Measurements from ENCODE around the gene ADAMTS13.

Gene ADAMTS13

DNA sequence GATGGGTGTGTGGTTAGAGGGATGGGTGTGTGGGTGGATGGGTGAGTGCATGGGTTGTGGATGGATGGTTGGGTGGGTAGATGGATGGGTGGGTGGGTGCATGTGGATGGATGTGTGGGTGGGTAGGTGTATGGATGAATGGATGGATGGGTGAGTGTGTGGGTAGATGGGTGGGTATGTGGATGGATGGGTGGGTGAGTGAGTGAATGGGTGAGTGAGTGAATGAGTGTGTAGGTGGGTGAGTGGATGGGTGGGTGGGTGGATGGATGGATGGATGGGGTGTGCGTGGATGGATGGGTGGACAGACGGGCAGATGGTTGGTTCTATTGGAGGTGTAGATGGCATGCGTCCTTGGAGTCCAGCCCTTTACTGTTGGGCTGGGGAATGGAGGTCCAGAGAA is 28.8 kb upstream of the ADAMTS13 start:
- DNase-seq: no peak

DNA sequence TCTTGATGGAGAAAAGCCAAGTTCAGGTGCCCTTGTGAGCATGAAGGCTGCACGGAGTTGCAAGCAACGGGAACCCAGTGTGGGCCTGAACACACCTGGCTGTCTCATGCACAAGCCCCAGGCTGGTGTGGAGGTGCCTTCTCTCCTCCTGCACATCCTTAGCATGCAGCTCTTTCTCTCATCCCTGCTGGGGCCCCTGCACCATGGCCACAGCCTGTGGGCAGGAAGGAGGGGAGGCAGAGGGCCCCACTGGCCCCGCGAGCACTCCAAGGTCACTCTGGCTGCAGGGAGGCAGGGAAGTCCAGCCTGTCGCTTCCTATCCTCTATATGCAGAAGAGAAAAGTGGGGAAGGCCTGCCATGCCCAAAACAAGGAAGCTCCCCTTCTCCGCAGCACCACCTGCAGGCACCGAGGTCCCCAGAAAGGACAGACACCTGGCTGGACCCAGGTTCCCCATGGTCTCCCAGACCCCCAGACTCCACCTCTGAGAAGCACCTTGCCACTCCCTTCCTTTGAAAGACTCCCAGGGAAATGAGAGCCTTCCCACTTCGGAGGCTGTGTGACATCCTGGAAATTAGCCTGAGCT is 27.4 kb upstream of the ADAMTS13 start:
- DNase-seq: no peak

DNA sequence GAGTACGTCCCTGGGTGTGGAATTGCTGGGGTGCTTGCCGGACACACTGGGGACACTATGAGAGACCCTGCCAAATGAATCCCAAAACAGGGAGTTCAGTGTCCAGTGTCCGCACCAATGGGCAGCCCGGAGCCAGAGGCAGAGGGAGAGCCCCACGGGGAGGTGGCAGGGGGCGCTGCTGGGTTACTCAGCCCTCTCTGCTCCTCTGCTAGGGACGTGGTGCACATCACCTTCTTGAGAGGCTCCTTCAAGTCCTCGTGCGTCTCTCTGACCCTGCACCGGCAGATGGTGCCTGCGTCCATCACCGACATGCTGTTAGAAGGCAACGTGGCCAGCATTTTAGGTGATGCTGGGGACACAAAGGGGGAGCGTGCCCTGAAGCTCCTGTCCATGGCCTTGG is 25.2 kb upstream of the ADAMTS13 start:
- DNase-seq: no peak

DNA sequence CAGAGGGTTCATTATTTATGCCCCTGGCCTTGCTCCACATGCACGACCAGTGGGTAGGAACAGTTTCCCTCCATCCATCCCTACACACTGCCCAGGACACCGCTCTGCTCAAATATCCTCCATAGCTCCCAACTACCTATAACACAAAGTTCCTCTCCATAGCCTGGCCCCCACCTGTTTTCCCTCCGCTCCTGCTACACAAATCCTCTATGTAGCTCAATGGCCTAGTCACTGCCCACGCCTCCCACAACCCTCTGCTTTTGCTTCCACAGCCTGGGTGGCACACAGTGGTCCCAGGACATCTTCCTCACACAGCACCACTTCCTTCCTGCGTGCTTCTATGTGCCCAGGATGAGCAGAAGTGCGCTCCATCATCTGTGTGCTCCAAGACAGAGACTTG is 24.8 kb upstream of the ADAMTS13 start:
- DNase-seq: no peak

DNA sequence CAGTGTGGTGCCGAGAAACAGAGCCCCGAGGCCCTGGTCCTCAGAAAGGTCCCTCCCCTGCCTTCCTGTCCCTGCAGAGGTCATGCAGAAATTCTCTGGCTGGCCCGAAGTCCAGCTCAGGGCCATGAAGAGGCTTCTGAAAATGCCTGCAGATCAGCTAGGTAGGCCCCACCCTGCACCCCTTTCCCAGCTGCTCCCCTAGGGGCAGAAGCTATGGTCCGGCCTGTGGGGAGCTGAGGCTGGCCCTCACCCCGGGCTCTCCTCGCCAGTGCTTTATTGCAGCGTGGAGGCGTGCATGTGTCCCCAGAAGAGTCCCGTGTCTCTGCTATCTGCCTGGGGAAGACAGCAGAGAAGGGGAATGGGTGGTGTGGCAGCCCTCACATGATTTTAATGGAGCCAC is 24.3 kb upstream of the ADAMTS13 start:
- DNase-seq: no peak

DNA sequence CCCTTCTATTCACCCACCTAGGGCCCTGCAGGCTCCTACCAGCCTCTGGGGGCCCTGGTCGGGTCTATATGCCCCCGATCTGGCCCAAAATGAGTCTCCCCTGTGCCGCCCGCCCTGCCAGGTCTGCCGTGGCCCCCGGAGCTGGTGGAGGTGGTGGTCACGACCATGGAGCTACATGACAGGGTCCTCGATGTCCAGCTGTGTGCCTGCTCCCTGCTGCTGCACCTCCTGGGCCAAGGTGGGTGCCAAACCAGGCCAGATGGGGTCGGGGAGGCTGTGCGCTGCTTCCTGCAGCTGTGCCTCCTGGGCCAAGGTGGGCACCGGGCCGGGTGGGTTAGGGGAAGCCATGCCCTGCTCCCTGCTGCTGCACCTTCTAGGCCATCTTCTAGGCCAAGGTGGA is 21.9 kb upstream of the ADAMTS13 start:
- DNase-seq: no peak

DNA sequence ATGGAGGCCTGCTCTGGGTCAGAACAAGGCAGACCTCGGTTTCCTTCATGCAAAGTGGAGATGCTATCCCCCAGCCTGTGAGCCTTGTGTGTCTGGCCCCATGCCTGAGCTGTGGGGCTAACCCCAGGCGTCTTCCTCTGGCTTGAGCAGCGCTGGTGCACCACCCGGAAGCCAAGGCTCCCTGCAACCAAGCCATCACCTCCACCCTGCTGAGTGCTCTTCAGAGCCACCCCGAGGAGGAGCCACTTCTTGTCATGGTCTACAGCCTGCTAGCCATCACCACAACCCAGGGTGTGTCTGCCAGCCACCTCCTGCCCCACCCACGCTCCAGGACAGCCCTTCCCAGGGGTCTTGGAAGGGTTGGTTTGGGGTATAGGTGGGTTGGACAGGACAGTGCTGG is 20.6 kb upstream of the ADAMTS13 start:
- no peak for DNase-seq

DNA sequence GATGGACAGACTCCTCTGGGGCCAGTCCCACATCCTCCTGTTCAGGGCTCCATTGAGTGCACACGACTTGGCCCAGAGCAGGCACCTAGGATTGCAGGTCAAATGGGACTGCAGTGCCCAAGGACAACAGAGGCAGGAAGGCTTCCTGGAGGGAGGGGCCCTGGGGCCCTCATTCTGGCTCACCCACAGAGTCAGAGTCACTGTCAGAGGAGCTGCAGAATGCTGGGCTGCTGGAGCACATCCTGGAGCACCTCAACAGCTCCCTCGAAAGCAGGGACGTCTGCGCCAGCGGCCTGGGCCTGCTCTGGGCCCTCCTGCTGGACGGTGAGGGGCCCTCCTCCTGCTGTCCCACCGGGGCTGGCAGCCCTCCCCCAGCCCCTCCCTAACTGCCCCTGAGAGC is 19.5 kb upstream of the ADAMTS13 start:
- DNase-seq: no peak

DNA sequence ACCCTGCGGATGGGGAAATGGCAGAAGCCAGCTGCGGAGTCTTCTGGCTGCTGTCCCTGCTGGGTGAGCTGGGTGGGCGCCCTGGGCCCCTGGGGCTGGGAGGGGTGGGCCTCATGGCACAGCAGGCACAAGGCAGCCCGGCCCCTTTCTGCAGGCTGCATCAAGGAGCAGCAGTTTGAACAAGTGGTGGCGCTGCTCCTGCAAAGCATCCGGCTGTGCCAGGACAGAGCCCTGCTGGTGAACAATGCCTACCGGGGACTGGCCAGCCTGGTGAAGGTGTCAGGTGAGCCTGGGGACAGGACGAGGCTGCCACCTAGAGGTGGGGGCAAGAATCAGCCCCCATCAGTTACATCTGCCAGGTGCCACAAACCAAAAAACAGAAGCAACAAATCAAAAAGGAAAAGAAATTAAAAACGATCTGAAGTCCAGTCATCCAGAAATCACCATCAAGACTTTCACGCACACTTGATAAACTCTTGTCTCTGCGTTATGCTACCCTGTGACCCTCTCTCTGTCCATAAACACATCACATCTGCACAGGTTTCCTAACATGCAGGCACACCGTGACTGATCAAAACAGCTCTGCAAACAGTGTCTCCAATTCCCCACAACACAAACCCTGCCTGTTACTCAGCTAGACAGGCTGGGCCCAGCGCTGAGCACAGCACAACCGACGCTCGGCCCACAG is 18.3 kb upstream of the ADAMTS13 start:
- DNase-seq: peak in 1 of 2 experiments; percentile 20

DNA sequence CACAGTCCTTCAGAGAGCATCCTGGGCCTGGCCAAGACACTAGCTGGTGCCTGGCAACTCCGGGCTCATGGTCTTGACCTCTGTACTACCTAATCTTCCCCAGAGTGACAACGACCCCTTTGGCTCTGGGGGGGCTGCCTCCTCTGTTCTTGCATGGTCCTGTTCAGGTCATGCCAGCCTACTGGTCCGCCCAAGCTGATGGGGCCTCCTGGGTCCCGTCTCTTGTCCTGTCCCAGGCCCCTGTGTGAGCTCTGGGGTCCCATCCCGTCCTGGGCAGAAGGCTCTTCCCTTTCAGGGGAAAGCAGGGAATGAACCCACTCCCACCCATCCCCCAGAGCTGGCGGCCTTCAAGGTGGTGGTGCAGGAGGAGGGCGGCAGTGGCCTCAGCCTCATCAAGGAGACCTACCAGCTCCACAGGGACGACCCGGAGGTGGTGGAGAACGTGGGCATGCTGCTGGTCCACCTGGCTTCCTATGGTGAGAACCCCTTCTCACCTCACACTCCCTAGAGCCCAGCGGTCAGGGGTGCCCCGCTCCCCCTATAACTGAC is 17.6 kb upstream of the ADAMTS13 start:
- DNase-seq: no peak

DNA sequence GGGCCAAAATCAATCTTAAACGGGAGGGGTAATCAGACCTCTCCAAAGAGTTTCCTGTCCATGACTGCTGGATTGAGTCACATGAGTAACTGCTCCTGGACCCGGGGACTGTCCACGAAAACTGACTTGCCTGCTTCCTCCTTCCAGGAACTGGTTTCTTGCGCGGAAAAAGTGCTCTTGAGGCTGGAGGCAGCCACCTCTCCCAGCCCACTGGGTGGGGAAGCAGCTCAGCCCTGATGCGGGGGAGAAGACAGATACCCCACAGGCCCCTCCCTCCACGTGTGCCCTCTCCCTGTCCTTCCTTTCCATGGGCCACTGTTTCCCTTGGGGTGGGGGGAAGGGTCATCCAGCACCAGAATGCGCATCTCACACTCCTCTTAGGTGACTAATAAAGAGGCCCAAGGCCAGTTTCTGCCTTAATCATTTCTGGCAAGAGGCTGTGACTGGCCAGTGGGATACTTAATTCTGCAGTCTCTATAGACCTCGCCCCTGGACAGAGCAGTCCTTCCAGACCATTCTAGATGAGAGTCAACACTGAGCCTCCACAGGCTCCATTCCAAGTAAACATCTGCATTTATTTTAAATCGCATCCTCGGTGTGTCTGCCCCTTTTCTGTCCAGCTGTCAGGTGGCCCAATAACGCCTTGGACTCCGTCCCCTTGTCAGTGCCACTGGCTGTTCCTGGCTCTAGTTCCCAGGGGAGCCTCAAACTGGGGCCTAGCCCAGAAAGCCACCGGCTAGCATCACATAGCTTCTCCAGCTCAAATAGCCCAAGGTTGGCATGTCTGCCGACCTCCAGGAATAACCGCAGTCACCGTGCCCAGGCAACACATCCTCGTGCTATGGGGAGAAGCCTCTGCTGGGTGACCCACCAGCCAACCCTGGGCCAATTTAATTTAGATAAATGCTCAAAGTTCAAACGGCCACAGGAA is 16.4 kb upstream of the ADAMTS13 start:
- no peak for DNase-seq

DNA sequence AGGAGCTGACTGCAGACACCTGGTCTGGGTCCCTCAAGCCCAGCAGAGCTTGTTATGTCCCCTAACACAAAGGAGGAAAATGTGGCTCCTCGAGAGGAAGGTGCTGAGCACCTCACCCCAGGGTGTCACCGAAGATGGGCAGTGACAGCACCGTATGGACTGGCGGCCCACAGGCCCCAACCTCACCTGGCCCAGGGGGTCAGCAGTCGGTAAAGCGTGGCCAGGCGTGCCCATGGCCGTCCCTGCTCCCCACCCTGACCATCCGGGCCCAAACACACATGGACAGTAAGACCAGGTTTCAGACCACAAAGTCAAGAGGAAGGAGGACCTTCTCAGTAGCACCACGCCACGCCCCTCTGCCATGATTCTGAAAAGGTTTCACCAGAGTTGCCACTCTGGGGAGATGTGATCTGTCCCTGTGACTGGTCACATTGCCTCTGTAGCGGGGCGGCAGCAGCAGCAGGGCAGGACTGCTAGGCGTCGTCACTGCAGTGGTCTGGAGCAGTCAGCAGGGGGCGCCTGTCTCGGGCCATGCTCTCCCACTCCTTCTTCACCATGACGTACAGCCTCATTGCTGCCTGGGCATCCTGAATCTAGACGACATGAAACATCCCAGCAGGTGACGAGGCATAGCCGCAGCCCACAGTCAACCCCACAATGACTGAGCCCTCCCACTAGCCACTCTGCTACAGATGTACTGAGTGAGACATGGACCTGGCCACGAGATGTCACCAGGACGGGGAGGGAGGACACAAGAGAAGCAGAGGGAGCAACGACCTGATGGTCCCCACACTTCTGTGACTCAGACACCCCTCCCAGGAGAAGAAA is 15.5 kb upstream of the ADAMTS13 start:
- no peak for DNase-seq

DNA sequence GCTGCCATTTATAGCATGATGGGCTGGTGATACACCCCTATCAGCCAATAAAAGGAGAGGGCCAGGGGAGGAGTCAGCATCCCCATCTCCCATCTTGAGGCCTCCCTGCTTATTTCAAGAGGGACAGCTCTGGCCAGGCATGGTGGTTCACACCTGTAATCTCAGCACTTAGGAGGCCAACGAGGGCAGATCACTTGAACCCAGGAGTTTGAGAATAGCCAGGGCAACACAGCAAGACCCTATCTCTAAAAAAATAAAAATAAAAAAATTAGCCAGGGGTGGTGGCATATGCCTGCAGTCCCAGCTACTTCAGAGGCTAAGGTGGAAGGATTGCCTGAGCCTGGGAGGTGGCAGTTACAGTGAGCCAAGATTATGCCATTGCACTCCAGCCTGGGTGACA is 14.1 kb upstream of the ADAMTS13 start:
- DNase-seq: no peak

DNA sequence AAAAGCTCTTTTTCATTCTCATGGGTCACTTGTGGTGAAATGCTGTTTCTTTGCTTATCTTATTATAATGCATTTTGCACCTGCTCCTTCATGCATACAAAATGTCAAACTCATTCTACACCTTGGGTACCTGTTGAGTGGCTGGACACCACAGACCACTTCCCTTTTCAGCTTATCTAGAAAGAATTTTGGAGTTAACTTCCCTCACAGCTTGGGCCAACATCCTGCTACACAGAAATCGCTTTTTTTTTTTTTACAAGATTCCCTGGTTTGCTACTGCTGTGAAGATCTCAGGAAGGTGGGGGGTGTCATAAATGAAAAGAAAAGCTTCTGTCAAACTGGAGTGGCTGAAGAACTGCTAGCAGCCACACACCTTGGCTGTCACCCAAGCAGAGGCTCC is 7.0 kb upstream of the ADAMTS13 start:
- no peak for DNase-seq

DNA sequence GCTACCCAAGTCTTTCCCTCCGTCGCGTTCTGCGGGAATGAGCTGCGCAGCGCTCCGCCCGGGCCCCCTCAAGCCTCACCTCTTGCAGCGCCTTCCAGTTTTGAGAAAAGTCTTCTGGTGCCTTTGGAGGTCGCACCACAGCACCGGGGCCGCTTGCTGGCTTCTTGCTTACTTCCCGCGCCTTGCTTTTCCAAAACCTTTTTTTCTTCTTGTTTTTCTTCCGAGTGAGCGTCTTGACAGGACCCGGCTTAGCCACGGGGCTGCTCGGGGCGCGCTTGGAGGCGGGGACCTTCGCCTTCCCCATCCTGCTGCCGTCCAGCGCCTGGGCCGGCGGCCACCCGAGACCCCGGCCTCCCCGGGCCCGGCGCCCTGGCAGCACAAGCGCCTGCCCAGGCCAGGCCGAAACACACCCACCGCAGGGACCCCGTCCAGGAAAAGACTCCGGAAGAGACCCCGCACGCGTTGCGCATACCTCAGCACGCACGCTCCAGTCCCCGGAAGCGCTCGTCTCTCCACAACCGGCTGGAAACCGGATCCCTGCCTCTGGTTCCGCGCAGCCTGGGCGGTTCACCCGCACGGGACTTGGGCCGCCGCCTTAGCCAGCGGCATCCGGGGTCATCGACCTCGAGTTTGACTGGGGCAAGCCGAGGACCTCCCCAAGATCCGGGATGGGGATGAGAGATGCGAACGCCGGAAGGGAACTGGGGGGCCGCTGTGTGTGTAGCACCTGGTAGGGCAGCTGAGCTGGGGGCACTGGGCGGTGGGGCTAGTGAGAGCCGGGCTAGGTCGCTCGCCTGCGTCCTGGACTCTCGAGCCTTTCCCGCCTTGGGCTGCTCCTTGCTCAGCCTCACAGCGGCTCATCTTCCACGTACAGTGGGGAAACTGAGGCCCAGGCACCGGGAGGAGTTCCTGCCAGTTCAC is 4.4 kb upstream of the ADAMTS13 start, which contains the start of gene REXO4:
Gene REXO4, minus strand, starts transcription at position 470 of the 921 bp plus-strand sequence. Its CDS starts 166 bp downstream, at position 304.
- peak; percentile 8 to 33 for DNase-seq

DNA sequence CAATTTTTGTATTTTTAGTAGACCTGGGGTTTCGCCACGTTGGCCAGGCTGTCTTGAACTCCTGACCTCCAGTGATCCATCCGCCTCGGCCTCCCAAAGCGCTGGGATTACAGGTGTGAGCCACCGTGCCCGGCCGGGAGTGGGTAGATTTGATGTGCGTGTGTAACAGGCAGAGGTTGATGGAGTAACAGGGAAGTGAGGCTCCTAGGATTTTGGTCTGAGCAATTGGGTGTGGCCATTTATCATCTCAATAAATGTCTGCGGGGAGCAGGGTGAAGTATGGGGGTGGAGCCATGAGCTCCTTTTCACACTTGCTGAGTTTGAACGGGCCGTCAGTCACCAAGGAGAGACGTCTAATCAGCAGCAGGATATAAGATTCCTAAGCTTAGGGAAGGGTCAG is 3.2 kb upstream of the ADAMTS13 start:
- DNase-seq: no peak

DNA sequence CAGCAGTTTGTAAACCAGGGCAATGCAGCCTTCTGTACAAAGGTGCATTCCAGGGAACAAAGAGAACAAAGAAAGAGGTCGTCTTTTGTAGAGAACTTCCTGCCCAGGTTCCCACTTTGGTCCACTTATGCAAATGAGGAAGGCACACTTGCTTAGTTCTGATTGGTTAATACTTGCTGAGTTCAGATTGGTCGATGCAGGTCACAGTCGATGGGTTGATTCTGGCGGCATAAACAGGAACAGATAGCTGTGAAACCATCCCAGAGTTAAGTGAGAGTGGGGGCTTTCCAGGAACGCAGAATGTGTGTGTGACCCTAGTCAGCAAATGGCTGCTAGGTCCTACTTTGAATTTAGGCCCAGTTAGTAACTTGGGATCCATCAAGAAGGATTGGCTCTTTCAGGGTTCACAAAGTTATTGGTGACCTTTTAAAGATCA is 1.8 kb upstream of the ADAMTS13 start:
- DNase-seq: no peak

DNA sequence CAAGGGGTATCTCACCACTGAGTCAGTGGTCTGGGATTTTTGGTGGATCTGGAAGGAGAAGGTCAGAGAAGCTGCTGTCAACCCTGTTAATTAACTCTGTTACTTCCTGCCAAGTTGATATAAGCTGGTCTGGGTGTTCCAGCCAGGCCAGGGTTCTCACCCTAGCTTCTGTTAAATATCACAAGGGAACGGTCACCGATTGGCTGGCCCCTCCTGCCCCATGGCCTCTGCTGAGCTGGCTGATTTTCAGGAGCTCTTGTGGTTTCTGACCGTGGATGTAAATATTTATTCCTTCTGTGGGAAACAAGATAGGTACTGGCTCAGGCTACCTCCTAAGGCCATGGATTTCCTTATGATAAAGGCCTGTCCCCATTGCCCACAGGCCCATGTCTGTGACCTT is 1.0 kb downstream of the ADAMTS13 start:
- no peak for DNase-seq

DNA sequence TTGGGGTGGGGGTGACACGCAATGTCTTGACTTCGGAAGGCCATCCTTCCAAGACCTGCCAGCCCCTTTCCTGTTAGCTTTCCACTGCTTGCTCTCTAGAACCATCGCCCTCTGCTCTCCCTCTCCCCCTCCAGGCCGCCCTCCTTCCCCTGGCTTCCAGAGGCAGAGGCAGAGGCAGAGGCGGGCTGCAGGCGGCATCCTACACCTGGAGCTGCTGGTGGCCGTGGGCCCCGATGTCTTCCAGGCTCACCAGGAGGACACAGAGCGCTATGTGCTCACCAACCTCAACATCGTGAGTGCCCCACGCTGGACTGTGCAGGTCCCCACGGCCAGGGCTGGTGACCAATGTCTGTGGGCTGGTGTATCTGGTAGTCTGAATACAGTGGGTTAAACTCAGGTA is 2.0 kb downstream of the ADAMTS13 start:
- DNase-seq: no peak

DNA sequence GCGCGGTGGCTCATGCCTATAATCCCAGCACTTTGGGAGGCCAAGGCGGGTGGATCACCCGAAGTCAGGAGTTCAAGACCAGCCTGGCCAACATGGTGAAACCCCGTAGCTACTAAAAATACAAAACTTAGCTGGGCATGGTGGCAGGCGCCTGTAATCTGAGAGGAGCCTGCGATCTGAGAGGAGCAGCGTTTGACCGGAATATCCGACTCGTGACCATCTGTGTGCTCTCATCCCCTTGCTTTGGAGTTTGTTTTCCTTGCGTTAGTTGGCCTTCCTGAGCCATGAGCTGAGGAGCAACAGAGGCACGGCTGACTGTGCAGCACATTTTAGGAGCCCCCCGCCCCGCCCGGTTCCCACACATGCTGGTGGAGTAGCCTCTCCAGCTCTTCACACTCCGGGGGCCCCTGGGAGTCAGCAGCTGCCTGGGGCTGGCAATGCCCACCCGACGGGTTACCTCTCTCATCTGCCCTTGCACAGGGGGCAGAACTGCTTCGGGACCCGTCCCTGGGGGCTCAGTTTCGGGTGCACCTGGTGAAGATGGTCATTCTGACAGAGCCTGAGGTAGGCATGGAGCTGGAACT is 3.0 kb downstream of the ADAMTS13 start:
- no peak for DNase-seq

DNA sequence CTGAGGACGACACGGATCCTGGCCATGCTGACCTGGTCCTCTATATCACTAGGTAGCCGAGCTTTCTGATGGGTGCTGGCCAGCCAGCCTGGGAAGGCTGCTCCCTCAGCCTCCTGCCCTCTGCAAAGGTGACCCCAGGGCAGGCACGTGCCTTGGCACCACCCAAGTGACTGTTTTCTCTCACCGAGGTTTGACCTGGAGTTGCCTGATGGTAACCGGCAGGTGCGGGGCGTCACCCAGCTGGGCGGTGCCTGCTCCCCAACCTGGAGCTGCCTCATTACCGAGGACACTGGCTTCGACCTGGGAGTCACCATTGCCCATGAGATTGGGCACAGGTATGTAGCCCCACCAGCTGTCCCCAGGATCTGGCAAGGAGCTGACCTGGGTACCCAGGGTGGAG is 3.8 kb downstream of the ADAMTS13 start:
- no peak for DNase-seq

Measured in NCI-H187 (cell line).